HG02981 (cell line): ENCODE measurements around the gene CCT8L2.
"Not testable (repeated sequence)": the region's sequence is repeated elsewhere in the genome, so short reads cannot be mapped to it uniquely, and the experiment has no call there.

Experiments
- ATAC-seq: cut with Tn5 transposase; IDR thresholded peaks from one replicate; pipeline ENCODE4 v1.9.1; 2021; ENCODE audit warnings: mild to moderate bottlenecking, moderate library complexity; ENCODE audit not compliant: unreplicated experiment

Gene CCT8L2

GRCh38 chr22:16559996-16560395 is 32.6 kb downstream of the CCT8L2 start:
- ATAC-seq: not testable (repeated sequence)

DNA sequence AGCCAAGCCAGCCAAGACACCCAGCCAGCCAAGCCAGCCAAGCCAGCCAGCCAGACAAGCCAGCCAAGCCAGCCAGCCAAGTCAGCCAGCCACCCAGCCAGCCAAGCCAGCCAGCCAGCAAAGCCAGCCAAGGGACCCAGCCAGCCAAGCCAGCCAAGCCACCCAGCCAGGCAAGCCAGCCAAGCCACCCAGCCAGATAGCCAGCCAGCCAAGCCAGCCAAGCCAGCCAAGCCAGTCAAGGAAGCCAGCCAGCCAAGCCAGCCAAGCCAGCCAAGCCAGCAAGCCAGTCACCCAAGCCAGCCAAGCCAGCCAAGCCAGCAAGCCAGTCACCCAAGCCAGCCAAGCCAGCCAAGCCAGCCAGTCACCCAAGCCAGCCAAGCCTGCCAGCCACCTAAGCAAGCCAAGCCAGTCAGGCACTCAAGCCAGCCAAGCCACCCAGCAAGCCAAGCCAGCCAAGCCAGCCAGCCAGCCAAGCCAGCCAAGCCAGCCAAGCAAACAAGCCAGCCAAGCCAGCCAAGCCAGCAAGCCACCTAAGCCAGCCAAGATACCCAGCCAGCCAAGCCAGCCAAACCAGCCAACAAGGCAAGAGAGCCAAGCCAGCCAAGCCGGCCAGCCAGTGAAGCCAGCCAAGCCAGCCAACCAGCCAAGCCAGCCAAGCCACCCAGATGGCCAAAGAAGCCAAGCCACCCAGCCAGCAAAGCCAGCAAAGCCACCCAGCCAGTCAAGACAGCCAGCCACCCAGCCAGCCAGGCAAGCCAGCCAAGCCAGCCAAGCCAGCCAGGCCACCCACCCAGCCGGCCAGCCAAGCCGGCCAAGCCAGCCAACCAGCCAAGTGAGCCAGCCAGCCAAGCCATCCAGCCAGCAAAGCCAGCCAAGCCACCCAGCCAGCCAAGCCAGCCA is 33.3 kb downstream of the CCT8L2 start:
- ATAC-seq: no peak

DNA sequence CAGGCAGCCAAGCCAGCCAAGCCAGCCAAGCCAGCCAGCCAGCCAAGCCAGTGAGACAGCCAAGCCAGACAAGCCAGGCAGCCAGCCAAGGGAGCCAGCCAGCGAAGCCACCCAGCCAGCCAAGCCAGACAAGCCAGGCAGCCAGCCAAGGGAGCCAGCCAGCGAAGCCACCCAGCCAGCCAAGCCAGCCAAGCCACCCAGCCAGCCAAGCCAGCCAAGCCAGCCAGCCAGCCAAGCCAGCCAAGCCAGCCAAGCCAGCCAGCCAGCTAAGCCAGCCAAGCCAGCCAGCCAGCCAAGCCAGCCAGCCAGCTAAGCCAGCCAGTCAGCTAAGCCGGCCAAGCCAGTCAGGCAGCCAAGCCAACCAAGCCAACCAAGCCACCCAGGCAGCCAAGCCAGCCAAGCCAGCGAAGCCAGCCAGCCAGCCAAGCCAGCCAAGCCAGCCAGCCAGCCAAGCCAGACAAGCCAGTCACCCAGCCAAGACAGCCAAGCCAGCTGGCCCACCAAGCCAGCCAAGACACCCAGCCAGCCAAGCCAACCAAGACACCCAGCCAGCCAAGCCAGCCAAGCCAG is 34.1 kb downstream of the CCT8L2 start:
- not testable (repeated sequence) for ATAC-seq

GRCh38 chr22:16557511-16557910 is 35.1 kb downstream of the CCT8L2 start:
- ATAC-seq: not testable (repeated sequence)

- not testable (repeated sequence) for ATAC-seq
Observed at GRCh38 chr22:16555077-16555994, 37.3 kb downstream of the CCT8L2 start.

GRCh38 chr22:16543310-16543709 is 49.3 kb downstream of the CCT8L2 start:
- ATAC-seq: not testable (repeated sequence)
